Left ventricle myocardium inferior (tissue), 1 donor: Measurements from ENCODE around the gene PRR23A. TPM values are rescaled to one million over a fixed set of nuclear protein-coding genes. Genes with fewer than 3 reads are reported as not detected.
A peak's percentile ranks its signal among the peaks of the same experiment; 100 is the strongest.

Experiments used
- DNase-seq: peaks from one replicate; pipeline ENCODE4 v3.0.0-alpha.2; 2020
- H3K27ac ChIP-seq: fragments of 200-600 bp; replicated peaks from 2 replicates; pipeline ENCODE4 v1.8.0; 2021
- H3K27me3 ChIP-seq: fragments of 200-600 bp; 2 replicates; pipeline ENCODE4 v1.8.0; 2021; ENCODE audit warnings: low read depth
- H3K36me3 ChIP-seq: fragments of 200-600 bp; 2 replicates; pipeline ENCODE4 v1.8.0; 2021
- H3K4me1 ChIP-seq: fragments of 200-600 bp; 2 replicates; pipeline ENCODE4 v1.8.0; 2021
- H3K4me3 ChIP-seq: fragments of 200-600 bp; 2 replicates; pipeline ENCODE4 v1.8.0; 2021; ENCODE audit warnings: mild to moderate bottlenecking, moderate library complexity
- H3K9me3 ChIP-seq: fragments of 200-600 bp; replicated peaks from 2 replicates; pipeline ENCODE4 v1.8.0; 2021
- CTCF ChIP-seq: fragments of 200-600 bp; IDR thresholded peaks from 2 replicates; pipeline ENCODE4 v1.8.0; 2021; ENCODE audit warnings: antibody characterized with exemption, mild to moderate bottlenecking, borderline replicate concordance
- intact Hi-C: fragments of 100-400 bp; cut with micrococcal nuclease; formaldehyde crosslinking; loops from one replicate; pipeline ENCODE4 v1.11.0; 2022
- total RNA-seq: library from RNA; stranded (reverse); fragmentation: NEBNext Ultra II Directional; extraction: Animal tissue kit (Norgen Biotek cat#: 25700); gene quantifications from one replicate; pipeline ENCODE4 v1.2.1, GENCODE V29; 2021
- donor health status: DM: no; HTN: yes; CAD: no; lungs with severe emphysema.

Gene PRR23A
- total RNA-seq, 1 donor from 2014 or later = not detected

DNA sequence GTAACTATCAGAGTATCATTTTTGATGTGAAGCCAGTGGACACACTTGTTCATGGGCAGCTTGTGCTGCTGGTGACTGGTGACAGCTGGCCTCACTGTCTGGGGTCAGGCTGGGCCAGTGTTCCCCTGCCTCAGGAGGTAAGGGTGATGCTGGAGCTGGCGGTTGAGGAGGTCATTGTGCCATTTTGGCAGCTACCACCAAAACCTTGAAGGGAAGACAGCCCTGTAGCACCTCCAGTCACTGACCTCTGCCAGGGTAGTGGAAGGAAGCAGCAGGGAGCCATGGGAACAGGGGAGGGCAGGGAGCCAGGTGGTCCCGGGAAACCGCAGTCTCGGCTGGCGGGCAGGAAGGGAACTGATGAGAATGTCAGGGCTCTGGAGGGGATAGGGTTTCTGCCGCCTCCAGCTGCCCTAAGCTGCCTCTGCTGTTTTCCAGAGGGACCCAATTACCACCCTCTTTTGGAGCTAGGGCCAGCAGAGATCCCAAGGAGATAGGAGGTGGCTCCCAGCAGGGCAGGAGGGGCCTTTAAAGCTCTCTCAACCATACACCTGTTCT is 34.2 kb downstream of the PRR23A start:
- no peaks in the 10 kb centered on the region for H3K4me1 ChIP-seq
- no peak for DNase-seq
- H3K27ac ChIP-seq = no peak overlapping the region
- H3K9me3 ChIP-seq = no peaks in the 10 kb centered on the region
- peaks cover 53% of the 10 kb centered on the region for H3K27me3 ChIP-seq
- H3K36me3 ChIP-seq = no peaks in the 10 kb centered on the region
- intact Hi-C loops = no loop called here
- no peak overlapping the region for H3K4me3 ChIP-seq
- TF ChIP-seq CTCF = no peak

DNA sequence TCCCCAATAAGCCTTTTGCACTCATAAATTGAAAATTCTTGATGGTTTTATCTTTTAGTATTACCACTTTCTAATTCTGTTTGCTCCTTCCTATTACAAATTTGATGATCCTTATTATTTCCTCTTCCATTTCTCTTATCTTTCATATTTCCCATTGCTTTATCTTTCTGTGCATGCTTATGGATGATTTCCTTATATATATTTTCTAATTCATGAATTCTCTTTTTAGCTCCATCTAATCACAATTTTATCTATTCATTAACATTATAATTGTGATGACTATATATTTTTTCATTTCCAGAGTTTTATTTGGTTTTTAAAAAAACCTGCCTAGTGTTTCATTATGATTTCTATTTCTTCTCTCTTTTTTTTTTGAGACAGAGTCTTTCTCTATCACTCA is 41.1 kb downstream of the PRR23A start:
- H3K9me3 ChIP-seq = peaks cover 25% of the 10 kb centered on the region
- no peak for DNase-seq
- no peak overlapping the region for H3K4me3 ChIP-seq
- H3K36me3 ChIP-seq = no peaks in the 10 kb centered on the region
- no peak for TF ChIP-seq CTCF
- H3K27me3 ChIP-seq = peaks cover 90% of the 10 kb centered on the region
- intact Hi-C loops = no loop called here
- peaks cover 7% of the 10 kb centered on the region for H3K4me1 ChIP-seq
- H3K27ac ChIP-seq = no peak overlapping the region

DNA sequence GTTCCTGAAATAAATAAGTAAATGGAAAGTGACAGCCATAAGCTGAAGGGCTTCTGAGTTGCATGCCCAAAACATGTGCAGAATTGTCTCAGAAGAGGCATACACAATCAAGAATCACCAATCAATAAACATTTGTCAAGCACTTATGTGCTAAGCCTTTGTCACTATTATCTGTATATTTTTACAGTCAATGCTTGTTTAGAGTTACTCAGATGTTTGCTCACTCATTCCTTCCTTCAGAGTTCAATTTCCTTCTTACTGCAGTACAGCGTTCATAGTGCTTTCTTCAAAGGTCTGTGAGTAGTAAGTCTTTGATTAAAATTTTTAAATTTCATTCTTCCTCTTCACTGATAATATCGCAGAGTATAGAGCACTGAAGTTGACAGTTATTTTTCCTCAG is 41.8 kb downstream of the PRR23A start:
- no peak overlapping the region for H3K4me3 ChIP-seq
- intact Hi-C loops = no loop called here

DNA sequence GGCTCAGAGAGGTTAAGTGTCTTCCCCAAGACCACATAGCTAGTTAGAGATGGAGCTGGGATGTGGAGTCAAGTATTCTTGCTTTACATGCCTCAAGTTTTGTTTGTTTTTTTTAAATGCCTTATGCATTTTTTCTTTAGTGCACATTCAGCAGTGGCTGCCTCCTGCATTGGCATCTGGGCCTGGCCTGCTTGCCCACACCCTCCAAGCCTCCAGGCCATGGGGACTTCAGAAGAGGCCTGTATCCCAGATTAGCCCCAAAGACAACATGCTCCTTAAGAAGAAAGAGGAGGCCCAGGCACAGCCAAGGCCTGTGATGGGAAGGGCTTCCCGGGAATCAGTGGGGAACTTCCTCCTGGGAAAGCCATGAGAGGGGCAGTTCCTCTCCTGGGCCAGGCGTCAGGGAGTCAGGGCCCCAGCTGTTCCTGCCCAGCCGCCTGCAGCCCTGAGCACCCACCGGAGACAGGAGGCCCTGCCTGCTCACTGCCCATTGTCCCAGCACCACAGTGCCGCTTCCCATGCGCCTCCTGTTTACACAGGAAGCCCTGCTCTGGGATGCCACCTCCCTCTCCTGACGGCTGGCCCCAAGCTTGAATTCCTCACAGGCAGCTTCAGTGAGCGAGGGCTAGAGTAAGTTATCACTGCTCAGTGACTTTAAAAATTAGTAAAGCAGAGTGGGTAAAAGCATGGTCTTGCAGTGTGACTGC is 43.1 kb downstream of the PRR23A start:
- Histone ChIP-seq H3K27me3 (peaks cover 90% of the 10 kb centered on the region), H3K36me3 (no peaks in the 10 kb centered on the region), H3K4me1 (peaks cover 7% of the 10 kb centered on the region), H3K9me3 (peaks cover 25% of the 10 kb centered on the region), H3K27ac (no peak overlapping the region), H3K4me3 (no peak overlapping the region)
- no peak for DNase-seq
- no peak for TF ChIP-seq CTCF
- intact Hi-C loops = no loop called here

More for the DNA sequence above, 41.8 kb downstream of the PRR23A start:
- Histone ChIP-seq H3K27ac (no peak overlapping the region), H3K36me3 (no peaks in the 10 kb centered on the region), H3K4me1 (peaks cover 7% of the 10 kb centered on the region), H3K27me3 (peaks cover 90% of the 10 kb centered on the region), H3K9me3 (peaks cover 25% of the 10 kb centered on the region)
- DNase-seq = no peak
- no peak for TF ChIP-seq CTCF

GRCh38 chr3:138960417-138960852 is 45.6 kb downstream of the PRR23A start:
- no peak for DNase-seq
- H3K27me3 ChIP-seq = peaks cover 97% of the 10 kb centered on the region
- H3K36me3 ChIP-seq = no peaks in the 10 kb centered on the region
- intact Hi-C loops = no loop called here
- H3K4me1 ChIP-seq = peaks cover 7% of the 10 kb centered on the region
- H3K9me3 ChIP-seq = peaks cover 21% of the 10 kb centered on the region
- peak overlapping the region; percentile 17 for H3K4me3 ChIP-seq
- no peak for TF ChIP-seq CTCF
- H3K27ac ChIP-seq = no peak overlapping the region

Other genes with a start within 250 kb of the PRR23A start
- gene PIK3CB, start 171.3 kb downstream of the PRR23A start, total RNA-seq = 31.5 TPM
- gene FOXL2, start 59.1 kb downstream of the PRR23A start, total RNA-seq = not detected
- gene FOXL2NB, start 59.1 kb downstream of the PRR23A start, total RNA-seq = not detected
- gene PRR23B, start 14.7 kb upstream of the PRR23A start, total RNA-seq = not detected
- gene PRR23C, start 38.6 kb upstream of the PRR23A start, total RNA-seq = not detected